ENCODE results near the gene ACOT7. TPM values are rescaled to one million over a fixed set of nuclear protein-coding genes. Genes with fewer than 3 reads are reported as not detected.

The ACOT7 gene
- total and polyA plus RNA-seq, 2 donors (not counting 1 experiment from before 2014, with no cell fraction given) = 4.2 to 4.6 TPM

- Mint-ChIP-seq H3K4me3 (no peak overlapping the region), H3K9me3 (ENCODE audit: insufficient read depth) (no peaks in the 10 kb centered on the region), H3K27me3 (no peaks in the 10 kb centered on the region), H3K4me1 (peaks cover 6% of the 10 kb centered on the region), H3K27ac (no peak overlapping the region)
- Histone ChIP-seq H2AFZ (ENCODE audit: insufficient read depth, low read depth, low read length, poor library complexity, severe bottlenecking) (no peak overlapping the region), H3K9ac (ENCODE audit: low read length) (no peak overlapping the region), H3K4me1 (ENCODE audit: control insufficient read depth in 2 of 2, insufficient read depth in 2 of 2, low read length in 2 of 2) (peaks cover 2 to 10% of the 10 kb centered on the region in 2 donors), H3K27me3 (replicated peaks in 1 of 4; ENCODE audit: control extremely low read depth in 1 of 4, control insufficient read depth in 3 of 4, insufficient read depth in 4 of 4, low read length in 3 of 4) (no peaks in the 10 kb centered on the region), H3K4me2 (replicated peaks; ENCODE audit: low read depth, low read length, poor library complexity, severe bottlenecking) (no peak overlapping the region), H3K36me3 (replicated peaks in 1 of 2; ENCODE audit: control extremely low read depth in 1 of 2, control insufficient read depth in 1 of 2, extremely low read depth in 1 of 2, insufficient read depth in 2 of 2, low read length in 1 of 2) (no peaks in the 10 kb centered on the region), H3K27ac (ENCODE audit: low read length in 2 of 2) (no peak overlapping the region), H3K79me2 (ENCODE audit: control insufficient read depth, insufficient read depth, low read length) (no peaks in the 10 kb centered on the region), H3K9me3 (ENCODE audit: control extremely low read depth in 1 of 3, control insufficient read depth in 2 of 3, insufficient read depth in 1 of 3, low read length in 2 of 3) (no peaks in the 10 kb centered on the region), H3K4me3 (ENCODE audit: control extremely low read depth in 1 of 5, extremely low read depth in 1 of 5, insufficient read depth in 1 of 5, low read depth in 2 of 5, low read length in 4 of 5) (no peak overlapping the region), H4K20me1 (ENCODE audit: control insufficient read depth, insufficient read depth, low read length, poor library complexity, severe bottlenecking) (no peaks in the 10 kb centered on the region)
- DNase-seq (no peak), ATAC-seq (ENCODE audit: low read depth) (no peak)
- intact Hi-C loops (cut with micrococcal nuclease) = no loop called here
- TF ChIP-seq, protein P1, sequence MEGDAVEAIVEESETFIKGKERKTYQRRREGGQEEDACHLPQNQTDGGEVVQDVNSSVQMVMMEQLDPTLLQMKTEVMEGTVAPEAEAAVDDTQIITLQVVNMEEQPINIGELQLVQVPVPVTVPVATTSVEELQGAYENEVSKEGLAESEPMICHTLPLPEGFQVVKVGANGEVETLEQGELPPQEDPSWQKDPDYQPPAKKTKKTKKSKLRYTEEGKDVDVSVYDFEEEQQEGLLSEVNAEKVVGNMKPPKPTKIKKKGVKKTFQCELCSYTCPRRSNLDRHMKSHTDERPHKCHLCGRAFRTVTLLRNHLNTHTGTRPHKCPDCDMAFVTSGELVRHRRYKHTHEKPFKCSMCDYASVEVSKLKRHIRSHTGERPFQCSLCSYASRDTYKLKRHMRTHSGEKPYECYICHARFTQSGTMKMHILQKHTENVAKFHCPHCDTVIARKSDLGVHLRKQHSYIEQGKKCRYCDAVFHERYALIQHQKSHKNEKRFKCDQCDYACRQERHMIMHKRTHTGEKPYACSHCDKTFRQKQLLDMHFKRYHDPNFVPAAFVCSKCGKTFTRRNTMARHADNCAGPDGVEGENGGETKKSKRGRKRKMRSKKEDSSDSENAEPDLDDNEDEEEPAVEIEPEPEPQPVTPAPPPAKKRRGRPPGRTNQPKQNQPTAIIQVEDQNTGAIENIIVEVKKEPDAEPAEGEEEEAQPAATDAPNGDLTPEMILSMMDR (IDR thresholded peaks at IDR 0.05) = no peak
- 93% methylated on average over 14 of the region's 15 CpGs for WGBS (ENCODE audit: insufficient coverage)
- ChIA-PET POLR2A (no interaction called here), CTCF (interaction anchor here (1.4 kb wide), 1 partner anchor 52 kb away, joined by 8 read pairs; no protein-coding TSS in a partner anchor)
Measured at GRCh38 chr1:6351480-6352137, 42.0 kb downstream of the ACOT7 start.

DNA sequence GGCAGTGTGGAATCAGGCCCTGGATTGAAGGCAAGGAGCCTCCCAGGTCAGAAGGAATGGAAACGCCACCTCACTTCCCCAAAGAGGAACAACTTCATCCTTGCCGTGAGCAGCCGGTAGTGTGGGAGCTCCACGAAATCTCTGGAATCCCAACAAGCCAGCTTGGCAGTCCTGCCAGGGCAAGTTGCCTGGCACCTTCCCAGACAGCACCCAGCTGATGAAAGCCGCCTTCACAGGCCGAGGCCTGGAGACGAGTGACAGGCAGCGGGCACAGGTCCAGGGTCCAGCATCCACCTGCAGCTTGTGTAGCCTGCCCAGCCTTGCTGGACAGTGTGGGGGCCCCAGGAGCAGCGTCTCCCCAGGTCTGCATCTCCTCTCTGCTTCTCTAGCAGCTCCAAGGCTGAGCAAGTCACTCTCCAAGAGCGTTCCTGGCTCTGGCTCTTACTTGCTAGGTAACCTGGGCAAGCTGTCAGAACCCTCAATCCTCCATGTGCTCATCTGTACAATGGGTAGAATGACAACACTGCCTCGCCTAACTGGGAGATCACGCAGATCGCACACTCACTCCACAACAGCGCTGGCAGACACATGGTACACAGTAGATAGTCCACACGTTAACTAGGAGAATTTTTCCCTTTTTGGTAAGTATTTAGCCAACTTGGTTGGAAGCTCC lies 43.0 kb downstream of the ACOT7 start:
- ATAC-seq (ENCODE audit: low read depth) (no peak), DNase-seq (no peak)
- POLR2A ChIA-PET = no interaction called here
- over 99% methylated on average over 14 of the region's 15 CpGs for WGBS (ENCODE audit: insufficient coverage)
- H2AFZ ChIP-seq (ENCODE audit: insufficient read depth, low read depth, low read length, poor library complexity, severe bottlenecking) = no peak overlapping the region
- H3K4me3 ChIP-seq (ENCODE audit: control extremely low read depth in 1 of 5, extremely low read depth in 1 of 5, insufficient read depth in 1 of 5, low read depth in 2 of 5, low read length in 4 of 5) = no peak overlapping the region
- no peaks in the 10 kb centered on the region for H3K9me3 ChIP-seq (ENCODE audit: control extremely low read depth in 1 of 3, control insufficient read depth in 2 of 3, insufficient read depth in 1 of 3, low read length in 2 of 3)
- no peaks in the 10 kb centered on the region for H3K36me3 ChIP-seq (replicated peaks in 1 of 2; ENCODE audit: control extremely low read depth in 1 of 2, control insufficient read depth in 1 of 2, extremely low read depth in 1 of 2, insufficient read depth in 2 of 2, low read length in 1 of 2)
- Mint-ChIP-seq H3K4me3 (no peak overlapping the region), H3K4me1 (peaks cover 6% of the 10 kb centered on the region), H3K27me3 (no peaks in the 10 kb centered on the region), H3K27ac (no peak overlapping the region), H3K9me3 (ENCODE audit: insufficient read depth) (no peaks in the 10 kb centered on the region)
- intact Hi-C loops (cut with micrococcal nuclease) = no loop called here
- no peaks in the 10 kb centered on the region for H4K20me1 ChIP-seq (ENCODE audit: control insufficient read depth, insufficient read depth, low read length, poor library complexity, severe bottlenecking)
- H3K4me1 ChIP-seq (ENCODE audit: control insufficient read depth in 2 of 2, insufficient read depth in 2 of 2, low read length in 2 of 2) = peaks cover 2 to 10% of the 10 kb centered on the region in 2 donors
- no peak for TF ChIP-seq EZH2 (IDR thresholded peaks at IDR 0.05; ENCODE audit: borderline replicate concordance, insufficient read depth, low read depth, low read length, poor library complexity, severe bottlenecking)
- TF ChIP-seq, protein P1 (IDR thresholded peaks at IDR 0.05) = no peak
- no peak overlapping the region for H3K27ac ChIP-seq (ENCODE audit: low read length in 2 of 2)
- CTCF ChIA-PET = interaction anchor here (0.5 to 3.7 kb wide), 3 partner anchors 53 to 88 kb away, joined by 4 to 22 read pairs (median 8); no protein-coding TSS in a partner anchor
- no peaks in the 10 kb centered on the region for H3K79me2 ChIP-seq (ENCODE audit: control insufficient read depth, insufficient read depth, low read length)
- no peak overlapping the region for H3K4me2 ChIP-seq (replicated peaks; ENCODE audit: low read depth, low read length, poor library complexity, severe bottlenecking)
- no peak overlapping the region for H3K9ac ChIP-seq (ENCODE audit: low read length)
- H3K27me3 ChIP-seq (replicated peaks in 1 of 4; ENCODE audit: control extremely low read depth in 1 of 4, control insufficient read depth in 3 of 4, insufficient read depth in 4 of 4, low read length in 3 of 4) = no peaks in the 10 kb centered on the region
